ENCODE results near the gene NDUFB10.

NDUFB10 gene

DNA sequence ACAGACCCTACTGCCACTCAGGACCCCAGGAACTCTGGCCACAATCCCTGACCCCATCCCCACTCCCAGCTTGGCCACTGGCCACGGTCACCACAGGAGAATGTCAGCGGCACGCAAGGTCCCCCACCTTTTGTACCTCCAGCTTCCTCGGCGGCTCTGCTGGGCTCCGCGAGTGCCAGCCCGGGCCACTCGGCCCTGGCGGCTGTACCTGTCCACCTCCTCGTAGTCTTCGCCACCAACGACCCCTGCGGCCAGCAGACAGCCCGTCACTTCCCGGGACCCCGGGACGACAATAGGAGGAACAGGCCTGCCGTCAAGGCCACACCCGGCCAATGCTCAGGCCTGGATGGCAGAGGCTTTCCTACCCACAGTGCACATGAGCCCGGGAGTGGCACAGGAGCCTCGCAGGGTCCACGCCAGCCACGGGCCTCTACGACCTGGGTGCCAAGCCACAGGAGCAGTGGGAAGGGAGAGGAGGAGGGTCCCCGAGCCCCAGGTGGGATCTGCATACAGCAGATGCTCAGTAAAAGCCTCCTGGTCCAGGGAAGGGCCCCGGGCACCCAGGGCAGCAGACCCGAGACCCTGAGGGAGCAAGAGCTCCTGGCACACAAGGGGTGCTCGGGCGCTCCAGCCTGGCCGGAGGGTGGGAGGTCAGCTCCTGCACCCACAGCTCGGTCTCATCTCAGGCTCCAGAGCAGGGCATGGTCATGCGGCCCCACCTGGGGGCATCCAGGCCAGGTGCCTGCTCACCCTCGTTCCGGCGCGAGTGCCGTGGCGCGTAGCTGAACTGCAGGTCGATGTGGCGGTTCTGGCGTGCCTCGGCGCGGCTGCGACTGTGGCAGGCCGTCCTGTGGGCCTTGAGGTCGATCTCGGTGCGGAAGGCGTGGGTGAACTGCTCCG lies 42.4 kb downstream of the NDUFB10 start:
- H3K9me3 ChIP-seq (ENCODE audit: control insufficient read depth in 5 of 5, low read length in 5 of 5), result no peaks in the 10 kb centered on the region
- no peak overlapping the region for H3K9ac ChIP-seq (ENCODE audit: low read length in 5 of 5)
- H3K4me1 ChIP-seq (ENCODE audit: control insufficient read depth in 5 of 5, insufficient read depth in 5 of 5, low read length in 5 of 5), result peaks cover 0 to 52% (median 35%) of the 10 kb centered on the region in 5 donors
- no peak overlapping the region for H3K4me3 ChIP-seq (ENCODE audit: low read depth in 1 of 5, low read length in 5 of 5)
- peaks cover 0 to 67% (median 58%) of the 10 kb centered on the region in 5 donors for H3K36me3 ChIP-seq (ENCODE audit: control insufficient read depth in 5 of 5, insufficient read depth in 5 of 5, low read length in 5 of 5)
- H3K27me3 ChIP-seq (ENCODE audit: control insufficient read depth in 5 of 5, insufficient read depth in 4 of 5, low read length in 5 of 5), result no peaks in the 10 kb centered on the region
- H3K27ac ChIP-seq (ENCODE audit: low read depth, low read length), result no peak overlapping the region

DNA sequence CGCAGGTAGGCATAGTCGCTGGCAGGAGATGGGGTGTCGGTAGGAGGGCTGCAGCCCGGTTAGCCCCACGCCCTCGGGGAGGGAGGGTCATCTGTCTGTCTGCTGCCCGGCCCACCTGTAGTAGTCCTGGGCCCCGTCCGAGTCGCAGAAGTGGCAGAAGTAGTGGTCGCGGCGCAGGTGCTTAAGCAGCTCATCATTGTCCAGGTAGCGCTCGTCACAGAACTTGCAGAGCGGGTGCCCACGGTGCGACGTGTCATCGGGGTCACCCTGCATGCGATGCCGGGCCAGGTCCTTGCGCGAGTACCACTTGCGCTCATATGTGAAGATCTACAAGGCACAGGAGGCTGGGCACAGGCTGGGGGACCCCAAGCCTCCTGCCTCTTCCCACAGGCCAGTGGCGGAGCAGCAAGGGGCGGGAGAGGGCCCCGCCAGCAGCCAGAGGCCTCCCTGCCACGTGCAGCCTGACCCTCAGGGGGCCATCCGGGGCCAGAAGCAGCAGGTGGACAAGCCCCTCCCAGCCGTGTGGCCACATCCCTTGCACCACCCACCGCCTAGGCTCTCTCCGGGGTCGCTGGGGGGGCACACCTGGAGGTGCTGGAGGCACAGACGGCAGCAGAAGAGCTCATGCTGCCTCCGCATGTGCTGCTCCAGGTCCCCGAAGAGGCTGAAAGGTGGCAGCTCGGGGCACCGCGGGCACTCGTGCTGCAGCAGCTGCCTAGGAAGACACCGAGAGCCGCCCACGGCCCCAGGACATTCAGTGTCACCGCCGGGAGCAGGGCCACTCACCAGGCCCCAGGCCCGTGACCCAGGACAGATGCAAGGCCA lies 43.3 kb downstream of the NDUFB10 start:
- H3K9me3 ChIP-seq (ENCODE audit: control insufficient read depth in 5 of 5, low read length in 5 of 5), result no peaks in the 10 kb centered on the region
- H3K27ac ChIP-seq (ENCODE audit: low read depth, low read length), result no peak overlapping the region
- peaks cover 0 to 58% (median 53%) of the 10 kb centered on the region in 5 donors for H3K36me3 ChIP-seq (ENCODE audit: control insufficient read depth in 5 of 5, insufficient read depth in 5 of 5, low read length in 5 of 5)
- no peak overlapping the region for H3K4me3 ChIP-seq (ENCODE audit: low read depth in 1 of 5, low read length in 5 of 5)
- H3K9ac ChIP-seq (ENCODE audit: low read length in 5 of 5), result no peak overlapping the region
- H3K4me1 ChIP-seq (ENCODE audit: control insufficient read depth in 5 of 5, insufficient read depth in 5 of 5, low read length in 5 of 5), result peaks cover 5 to 53% (median 41%) of the 10 kb centered on the region in 5 donors
- H3K27me3 ChIP-seq (ENCODE audit: control insufficient read depth in 5 of 5, insufficient read depth in 4 of 5, low read length in 5 of 5), result no peaks in the 10 kb centered on the region

- Histone ChIP-seq H3K9ac (ENCODE audit: low read length in 5 of 5) (no peak overlapping the region), H3K27ac (ENCODE audit: low read depth, low read length) (no peak overlapping the region), H3K36me3 (ENCODE audit: control insufficient read depth in 5 of 5, insufficient read depth in 5 of 5, low read length in 5 of 5) (peaks cover 0 to 51% (median 47%) of the 10 kb centered on the region in 5 donors), H3K27me3 (ENCODE audit: control insufficient read depth in 5 of 5, insufficient read depth in 4 of 5, low read length in 5 of 5) (no peaks in the 10 kb centered on the region), H3K4me3 (ENCODE audit: low read depth in 1 of 5, low read length in 5 of 5) (no peak overlapping the region), H3K4me1 (ENCODE audit: control insufficient read depth in 5 of 5, insufficient read depth in 5 of 5, low read length in 5 of 5) (peaks cover 7 to 53% (median 49%) of the 10 kb centered on the region in 5 donors), H3K9me3 (ENCODE audit: control insufficient read depth in 5 of 5, low read length in 5 of 5) (no peaks in the 10 kb centered on the region)
Measured at GRCh38 chr16:2003231-2003826, 44.0 kb downstream of the NDUFB10 start.

DNA sequence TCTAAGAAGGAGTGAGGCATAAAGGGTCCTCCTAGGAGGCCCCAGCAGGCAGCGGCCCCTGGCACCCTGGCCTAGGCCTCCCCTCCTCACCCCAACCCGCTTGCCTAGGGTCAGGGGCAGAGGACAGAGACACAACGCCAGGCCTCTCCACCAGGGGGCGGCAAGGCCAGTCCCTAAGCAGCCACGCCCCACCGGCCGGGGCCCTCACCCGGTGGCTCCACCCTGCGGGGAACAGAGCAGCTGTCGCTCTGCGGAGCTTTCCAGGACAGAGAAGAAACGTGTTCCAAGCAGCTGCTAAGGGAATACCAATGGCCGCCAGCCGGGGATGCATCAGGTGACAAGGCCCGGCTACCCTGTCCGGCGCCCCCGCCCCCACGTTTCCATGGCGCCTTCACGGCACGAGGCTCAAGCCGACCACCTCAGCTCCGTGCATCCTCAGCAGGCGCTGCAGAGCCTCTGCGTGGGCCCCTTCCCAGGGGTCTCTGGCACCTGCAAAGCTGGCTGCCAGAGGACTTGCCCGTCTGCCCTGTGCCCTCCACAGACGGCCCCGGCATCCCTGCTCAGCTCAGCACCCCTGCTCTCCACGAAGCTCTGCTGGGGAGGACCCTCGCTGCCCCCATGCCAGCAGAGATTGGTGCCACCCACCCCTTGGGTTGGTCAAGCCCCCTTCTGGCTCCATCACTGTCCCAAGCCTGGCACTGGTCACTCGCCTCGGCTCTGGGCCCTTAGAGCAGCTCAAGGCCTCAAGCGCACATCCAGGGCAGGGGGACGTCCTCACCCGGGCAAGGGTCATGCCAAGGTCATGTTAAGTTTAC lies 44.7 kb downstream of the NDUFB10 start:
- H3K4me1 ChIP-seq (ENCODE audit: control insufficient read depth in 5 of 5, insufficient read depth in 5 of 5, low read length in 5 of 5), result peaks cover 11 to 59% (median 56%) of the 10 kb centered on the region in 5 donors
- H3K27me3 ChIP-seq (ENCODE audit: control insufficient read depth in 5 of 5, insufficient read depth in 4 of 5, low read length in 5 of 5), result no peaks in the 10 kb centered on the region
- no peaks in the 10 kb centered on the region for H3K9me3 ChIP-seq (ENCODE audit: control insufficient read depth in 5 of 5, low read length in 5 of 5)
- H3K27ac ChIP-seq (ENCODE audit: low read depth, low read length), result no peak overlapping the region
- no peak overlapping the region for H3K9ac ChIP-seq (ENCODE audit: low read length in 5 of 5)
- peaks cover 0 to 45% (median 44%) of the 10 kb centered on the region in 5 donors for H3K36me3 ChIP-seq (ENCODE audit: control insufficient read depth in 5 of 5, insufficient read depth in 5 of 5, low read length in 5 of 5)
- peak overlapping the region in 2 of 5 donors; percentile 25 to 43 for H3K4me3 ChIP-seq (ENCODE audit: low read depth in 1 of 5, low read length in 5 of 5)

DNA sequence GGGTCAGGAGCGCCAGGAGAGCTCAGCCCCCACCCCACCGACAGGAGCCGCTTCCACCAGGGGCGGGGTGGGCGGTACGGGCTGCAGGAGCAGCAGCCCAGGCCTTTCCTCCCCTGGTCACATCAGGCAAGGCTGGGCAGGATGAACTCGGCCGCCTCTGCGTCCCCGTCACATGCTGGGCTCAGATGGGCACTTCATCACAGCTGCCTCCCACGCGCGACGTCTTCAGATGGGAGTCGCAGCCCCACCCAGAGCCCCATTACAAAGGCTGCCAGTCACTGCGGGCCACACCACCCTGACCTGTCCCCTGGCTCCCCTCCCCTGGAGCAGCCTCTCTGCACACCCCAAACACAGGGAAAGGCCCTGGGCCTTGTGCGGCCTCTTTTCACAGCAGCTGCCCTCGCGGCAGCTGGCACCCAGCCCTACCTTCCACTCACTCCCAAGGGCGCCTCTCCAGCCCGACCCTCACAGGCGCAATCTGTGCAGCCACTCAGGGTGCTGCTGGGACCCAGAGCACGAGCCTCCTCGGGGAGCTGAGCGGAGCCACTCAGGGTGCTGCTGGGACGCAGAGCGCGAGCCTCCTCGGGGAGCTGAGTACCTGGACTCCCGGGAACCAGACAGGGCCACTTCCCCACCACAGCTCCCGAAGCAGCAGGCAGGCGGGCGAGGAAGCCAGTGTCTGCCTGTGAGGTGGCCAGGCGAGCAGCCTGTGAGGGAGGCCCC lies 45.6 kb downstream of the NDUFB10 start:
- Histone ChIP-seq H3K9me3 (ENCODE audit: control insufficient read depth in 5 of 5, low read length in 5 of 5) (no peaks in the 10 kb centered on the region), H3K36me3 (ENCODE audit: control insufficient read depth in 5 of 5, insufficient read depth in 5 of 5, low read length in 5 of 5) (peaks cover 0 to 36% (median 35%) of the 10 kb centered on the region in 5 donors), H3K27me3 (ENCODE audit: control insufficient read depth in 5 of 5, insufficient read depth in 4 of 5, low read length in 5 of 5) (no peaks in the 10 kb centered on the region), H3K9ac (ENCODE audit: low read length in 5 of 5) (peak overlapping the region in 1 of 5 donors; percentile 46), H3K27ac (ENCODE audit: low read depth, low read length) (no peak overlapping the region), H3K4me3 (ENCODE audit: low read depth in 1 of 5, low read length in 5 of 5) (no peak overlapping the region), H3K4me1 (ENCODE audit: control insufficient read depth in 5 of 5, insufficient read depth in 5 of 5, low read length in 5 of 5) (peaks cover 11 to 63% (median 58%) of the 10 kb centered on the region in 5 donors)

GRCh38 chr16:2005646-2006045 lies 46.3 kb downstream of the NDUFB10 start:
- Histone ChIP-seq H3K27me3 (ENCODE audit: control insufficient read depth in 5 of 5, insufficient read depth in 4 of 5, low read length in 5 of 5) (no peaks in the 10 kb centered on the region), H3K9me3 (ENCODE audit: control insufficient read depth in 5 of 5, low read length in 5 of 5) (no peaks in the 10 kb centered on the region), H3K27ac (ENCODE audit: low read depth, low read length) (no peak overlapping the region), H3K36me3 (ENCODE audit: control insufficient read depth in 5 of 5, insufficient read depth in 5 of 5, low read length in 5 of 5) (peaks cover 0 to 29% (median 29%) of the 10 kb centered on the region in 5 donors), H3K4me1 (ENCODE audit: control insufficient read depth in 5 of 5, insufficient read depth in 5 of 5, low read length in 5 of 5) (peaks cover 17 to 70% (median 65%) of the 10 kb centered on the region in 5 donors), H3K9ac (ENCODE audit: low read length in 5 of 5) (peak overlapping the region in 1 of 5 donors; percentile 46), H3K4me3 (ENCODE audit: low read depth in 1 of 5, low read length in 5 of 5) (no peak overlapping the region)

GRCh38 chr16:2006317-2006716 lies 47.0 kb downstream of the NDUFB10 start:
- H3K4me3 ChIP-seq (ENCODE audit: low read depth in 1 of 5, low read length in 5 of 5), result no peak overlapping the region
- peaks cover 17 to 70% (median 66%) of the 10 kb centered on the region in 5 donors for H3K4me1 ChIP-seq (ENCODE audit: control insufficient read depth in 5 of 5, insufficient read depth in 5 of 5, low read length in 5 of 5)
- peaks cover 0 to 22% (median 22%) of the 10 kb centered on the region in 5 donors for H3K36me3 ChIP-seq (ENCODE audit: control insufficient read depth in 5 of 5, insufficient read depth in 5 of 5, low read length in 5 of 5)

GRCh38 chr16:2007081-2007836 lies 47.9 kb downstream of the NDUFB10 start:
- H3K27me3 ChIP-seq (ENCODE audit: control insufficient read depth in 5 of 5, insufficient read depth in 4 of 5, low read length in 5 of 5), result no peaks in the 10 kb centered on the region
- peak overlapping the region in 3 of 5 donors; percentile 22 to 77 (median 38) for H3K4me3 ChIP-seq (ENCODE audit: low read depth in 1 of 5, low read length in 5 of 5)
- no peaks in the 10 kb centered on the region for H3K9me3 ChIP-seq (ENCODE audit: control insufficient read depth in 5 of 5, low read length in 5 of 5)
- H3K4me1 ChIP-seq (ENCODE audit: control insufficient read depth in 5 of 5, insufficient read depth in 5 of 5, low read length in 5 of 5), result peaks cover 17 to 70% (median 66%) of the 10 kb centered on the region in 5 donors
- H3K9ac ChIP-seq (ENCODE audit: low read length in 5 of 5), result peak overlapping the region in 3 of 5 donors; percentile 53 to 60 (median 54)
- peak overlapping the region; percentile 79 for H3K27ac ChIP-seq (ENCODE audit: low read depth, low read length)
- peaks cover 0 to 13% (median 13%) of the 10 kb centered on the region in 5 donors for H3K36me3 ChIP-seq (ENCODE audit: control insufficient read depth in 5 of 5, insufficient read depth in 5 of 5, low read length in 5 of 5)

More at GRCh38 chr16:2006317-2006716, 47.0 kb downstream of the NDUFB10 start:
- Histone ChIP-seq H3K9me3 (ENCODE audit: control insufficient read depth in 5 of 5, low read length in 5 of 5) (no peaks in the 10 kb centered on the region), H3K9ac (ENCODE audit: low read length in 5 of 5) (no peak overlapping the region), H3K27me3 (ENCODE audit: control insufficient read depth in 5 of 5, insufficient read depth in 4 of 5, low read length in 5 of 5) (no peaks in the 10 kb centered on the region), H3K27ac (ENCODE audit: low read depth, low read length) (no peak overlapping the region)
